ENCODE results near the gene NEFH. TPM values are rescaled to one million over a fixed set of nuclear protein-coding genes. Genes with fewer than 3 reads are reported as not detected.

NEFH gene
- total RNA-seq, 1 experiment from 2014 or later = 5.7 TPM

DNA sequence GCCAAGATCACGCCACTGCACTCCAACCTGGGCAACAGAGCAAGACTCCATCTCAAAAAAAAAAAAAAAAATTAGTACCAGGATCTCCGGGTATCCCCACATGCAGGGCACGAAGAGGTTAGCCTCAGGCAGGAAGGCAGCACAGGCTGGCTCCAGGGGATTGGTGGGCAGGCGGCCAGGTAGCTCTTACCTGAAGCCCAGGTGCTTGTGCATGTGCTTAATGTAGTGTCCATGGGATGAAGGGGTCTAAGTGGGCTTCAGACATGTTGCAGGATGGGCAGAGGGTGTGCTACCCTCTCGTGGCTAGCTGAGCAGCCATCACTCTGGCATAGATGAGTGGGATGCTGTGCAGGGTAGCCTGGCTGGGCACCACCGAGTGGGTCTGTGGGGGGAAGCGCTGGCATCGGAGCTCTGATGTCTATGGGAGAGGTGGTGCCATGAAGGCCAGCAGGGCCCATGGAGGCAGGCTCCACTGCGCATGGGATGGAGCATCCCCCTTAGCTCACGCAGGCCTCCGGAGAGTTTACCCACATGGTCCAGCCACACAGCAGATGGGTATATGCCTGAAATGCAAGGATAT lies 30.6 kb upstream of the NEFH start:
- H3K79me2 ChIP-seq (ENCODE audit: insufficient read depth, low read length) = no peaks in the 10 kb centered on the region
- H4K20me1 ChIP-seq (ENCODE audit: control insufficient read depth, insufficient read depth, insufficient read length) = no peaks in the 10 kb centered on the region
- no peak overlapping the region for H2BK5ac ChIP-seq (ENCODE audit: insufficient read length, low read length)
- no peak overlapping the region for H4K5ac ChIP-seq (ENCODE audit: insufficient read length, low read depth, low read length)
- H2BK12ac ChIP-seq (ENCODE audit: insufficient read length, low read depth, low read length) = no peak overlapping the region
- no peak overlapping the region for H2BK20ac ChIP-seq (ENCODE audit: low read depth, low read length, poor library complexity, severe bottlenecking)
- no peak overlapping the region for H2BK15ac ChIP-seq (ENCODE audit: low read depth, low read length)
- Mint-ChIP-seq H3K27ac (peak overlapping the region in 1 of 3 experiments; percentile 28; a peak in 2 of 7 replicates), H3K36me3 (ENCODE audit: insufficient read depth in 1 of 3, low read depth in 3 of 3) (no peaks in the 10 kb centered on the region), H3K4me1 (peaks cover 0 to 3% of the 10 kb centered on the region in 2 experiments; a peak in 1 of 4 replicates), H3K9me3 (no peaks in the 10 kb centered on the region), H3K4me3 (no peak overlapping the region), H3K27me3 (ENCODE audit: low read depth) (no peaks in the 10 kb centered on the region; the same call in none of the 2 replicates)
- H3K9me3 ChIP-seq (ENCODE audit: control insufficient read depth, low read depth, low read length) = no peaks in the 10 kb centered on the region
- H4K91ac ChIP-seq (ENCODE audit: insufficient read length, low read depth, low read length) = no peak overlapping the region
- H3K18ac ChIP-seq (ENCODE audit: insufficient read length, low read depth, low read length) = no peak overlapping the region
- TF ChIP-seq, protein P1, sequence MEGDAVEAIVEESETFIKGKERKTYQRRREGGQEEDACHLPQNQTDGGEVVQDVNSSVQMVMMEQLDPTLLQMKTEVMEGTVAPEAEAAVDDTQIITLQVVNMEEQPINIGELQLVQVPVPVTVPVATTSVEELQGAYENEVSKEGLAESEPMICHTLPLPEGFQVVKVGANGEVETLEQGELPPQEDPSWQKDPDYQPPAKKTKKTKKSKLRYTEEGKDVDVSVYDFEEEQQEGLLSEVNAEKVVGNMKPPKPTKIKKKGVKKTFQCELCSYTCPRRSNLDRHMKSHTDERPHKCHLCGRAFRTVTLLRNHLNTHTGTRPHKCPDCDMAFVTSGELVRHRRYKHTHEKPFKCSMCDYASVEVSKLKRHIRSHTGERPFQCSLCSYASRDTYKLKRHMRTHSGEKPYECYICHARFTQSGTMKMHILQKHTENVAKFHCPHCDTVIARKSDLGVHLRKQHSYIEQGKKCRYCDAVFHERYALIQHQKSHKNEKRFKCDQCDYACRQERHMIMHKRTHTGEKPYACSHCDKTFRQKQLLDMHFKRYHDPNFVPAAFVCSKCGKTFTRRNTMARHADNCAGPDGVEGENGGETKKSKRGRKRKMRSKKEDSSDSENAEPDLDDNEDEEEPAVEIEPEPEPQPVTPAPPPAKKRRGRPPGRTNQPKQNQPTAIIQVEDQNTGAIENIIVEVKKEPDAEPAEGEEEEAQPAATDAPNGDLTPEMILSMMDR (conservative IDR thresholded peaks at IDR 0.05) = no peak
- no peak overlapping the region for H3K4me2 ChIP-seq (ENCODE audit: insufficient read depth, insufficient read length, low read length)
- no peak overlapping the region for H3T11ph ChIP-seq (ENCODE audit: low read length)
- H3K14ac ChIP-seq (ENCODE audit: insufficient read depth, low read length) = no peak overlapping the region
- H3K4me1 ChIP-seq (ENCODE audit: insufficient read depth, low read length) = no peaks in the 10 kb centered on the region; the same call in 1 of the 2 replicates
- H3K23me2 ChIP-seq (ENCODE audit: insufficient read length, low read depth, low read length, poor library complexity, severe bottlenecking) = no peaks in the 10 kb centered on the region
- no peaks in the 10 kb centered on the region; the same call in 1 of the 2 replicates for H3K27me3 ChIP-seq (ENCODE audit: insufficient read depth, low read length)
- no peak overlapping the region for H3K56ac ChIP-seq (ENCODE audit: insufficient read length, low read depth, low read length)
- H2BK120ac ChIP-seq (ENCODE audit: low read depth, low read length, poor library complexity, severe bottlenecking) = no peak overlapping the region
- no peak for DNase-seq
- H3K4ac ChIP-seq (ENCODE audit: low read depth, low read length) = no peak overlapping the region
- no peak overlapping the region for H3K9ac ChIP-seq (ENCODE audit: extremely low read depth, insufficient read length, low read length)
- no peak overlapping the region for H4K8ac ChIP-seq (replicated peaks; ENCODE audit: insufficient read length, low read depth, low read length)
- H3K27ac ChIP-seq (ENCODE audit: insufficient read length, low read depth, low read length) = no peak overlapping the region
- no peak overlapping the region for H3K23ac ChIP-seq (ENCODE audit: insufficient read length, low read depth, low read length)
- no CpG with 5 or more reads among the region's 11 CpGs for WGBS (ENCODE audit: extremely low coverage, insufficient read length, low lambda C conversion rate)
- no peak overlapping the region for H2AFZ ChIP-seq (ENCODE audit: low read length)
- no peaks in the 10 kb centered on the region for H3K79me1 ChIP-seq (ENCODE audit: insufficient read depth, low read depth, low read length, poor library complexity, severe bottlenecking)
- H2AK5ac ChIP-seq (ENCODE audit: insufficient read length, low read length) = no peak overlapping the region
